ENCODE measurements around the gene FUZ.

The FUZ gene

GRCh38 chr19:49808711-49809159, 4.4 kb downstream of the FUZ start:
- TF ChIP-seq CTCF (IDR thresholded peaks at IDR 0.05; ENCODE audit: low read depth, low read length, missing control alignments): no peak
- in situ Hi-C loops (cut with HindIII; ENCODE audit: low sequenced_read_pairs): no loop called here
- peak; percentile 50 for DNase-seq (ENCODE audit: low read depth)
- peak overlapping the region; percentile 52 for H3K4me3 ChIP-seq (ENCODE audit: low read depth, low read length)

DNA sequence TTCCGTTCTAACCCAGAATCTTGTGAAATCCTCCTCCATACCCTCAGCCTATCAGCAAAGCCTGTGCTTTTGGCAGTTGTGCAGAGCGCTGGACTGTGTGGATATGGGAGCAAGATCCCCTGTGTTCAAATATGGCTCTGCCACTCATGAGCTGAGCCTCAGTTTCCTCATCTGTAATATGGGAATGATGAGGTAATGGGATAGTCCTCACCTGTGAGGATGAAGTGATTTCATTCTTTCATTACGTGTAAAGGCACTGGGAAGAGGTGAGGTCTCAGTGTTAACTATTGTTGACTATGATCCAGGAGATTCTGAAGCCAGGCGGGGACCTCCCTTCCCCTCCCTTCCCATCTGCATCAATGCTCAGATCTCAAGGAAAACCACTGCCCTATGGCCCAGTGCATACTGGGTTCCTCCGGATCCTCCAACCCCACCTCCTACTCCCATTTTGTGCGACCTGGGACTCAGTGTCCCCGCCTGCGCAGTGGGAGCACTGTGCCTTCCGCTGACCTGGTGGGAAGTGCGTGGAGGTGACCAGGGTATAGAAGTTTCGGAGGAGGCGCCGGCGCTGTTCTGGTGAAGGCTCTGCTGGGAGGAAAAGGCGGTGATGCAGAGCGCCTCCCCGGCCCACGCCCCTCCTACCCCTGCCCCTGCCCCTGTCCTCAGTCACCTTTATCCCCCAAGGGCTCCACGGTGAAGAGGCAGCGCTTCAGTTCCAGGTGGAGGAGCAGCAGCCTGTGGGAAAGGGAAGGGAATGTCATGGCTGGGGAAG, 5.0 kb downstream of the FUZ start:
- peak overlapping the region; percentile 52 for H3K4me3 ChIP-seq (ENCODE audit: low read depth, low read length)
- TF ChIP-seq CTCF (IDR thresholded peaks at IDR 0.05; ENCODE audit: low read depth, low read length, missing control alignments): no peak
- in situ Hi-C loops (cut with HindIII; ENCODE audit: low sequenced_read_pairs): no loop called here
- DNase-seq (ENCODE audit: low read depth): no peak

DNA sequence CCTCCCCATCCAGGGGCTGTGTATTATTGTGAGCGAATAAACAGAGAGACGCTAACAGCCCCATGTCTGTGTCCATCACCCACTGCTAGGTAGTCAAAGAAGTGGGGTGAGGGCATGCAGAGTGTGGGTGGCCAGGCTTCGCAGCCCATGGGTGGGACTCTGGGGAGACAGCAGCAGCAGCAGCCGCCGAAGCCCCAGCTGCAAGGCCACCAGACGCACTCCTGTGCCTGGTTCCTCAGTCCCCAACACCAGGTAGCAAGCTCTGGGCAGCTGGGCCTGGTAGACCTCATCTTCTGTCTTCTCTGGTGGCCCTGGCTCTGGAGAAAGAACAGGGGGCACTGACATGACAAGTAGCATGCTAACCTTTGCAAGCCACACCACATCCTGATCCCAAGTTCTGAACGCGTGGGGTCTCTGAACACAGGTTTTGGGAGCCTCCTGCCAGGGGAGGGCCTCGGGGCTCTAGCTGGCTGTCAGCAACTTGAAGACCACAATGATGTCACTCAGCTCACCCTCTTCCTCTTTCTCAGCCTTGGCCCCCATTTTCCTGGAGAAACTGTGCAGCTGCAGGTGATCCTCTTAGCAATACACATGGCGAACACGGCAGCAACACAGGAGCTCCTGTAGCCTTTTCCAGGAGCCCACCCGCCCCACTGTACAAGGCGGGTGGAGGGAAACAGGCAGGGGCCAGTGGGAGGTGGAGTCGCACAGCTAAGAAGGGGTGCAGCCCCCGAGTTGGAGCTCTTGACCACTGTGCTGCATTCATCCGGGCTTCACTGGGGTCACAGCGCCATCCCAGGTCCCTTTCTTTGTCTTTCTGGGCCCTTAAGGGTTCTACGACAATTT, 5.8 kb downstream of the FUZ start:
- no peak for TF ChIP-seq CTCF (IDR thresholded peaks at IDR 0.05; ENCODE audit: low read depth, low read length, missing control alignments)
- H3K4me3 ChIP-seq (ENCODE audit: low read depth, low read length): no peak overlapping the region
- no peak for DNase-seq (ENCODE audit: low read depth)
- in situ Hi-C loops (cut with HindIII; ENCODE audit: low sequenced_read_pairs): no loop called here

DNA sequence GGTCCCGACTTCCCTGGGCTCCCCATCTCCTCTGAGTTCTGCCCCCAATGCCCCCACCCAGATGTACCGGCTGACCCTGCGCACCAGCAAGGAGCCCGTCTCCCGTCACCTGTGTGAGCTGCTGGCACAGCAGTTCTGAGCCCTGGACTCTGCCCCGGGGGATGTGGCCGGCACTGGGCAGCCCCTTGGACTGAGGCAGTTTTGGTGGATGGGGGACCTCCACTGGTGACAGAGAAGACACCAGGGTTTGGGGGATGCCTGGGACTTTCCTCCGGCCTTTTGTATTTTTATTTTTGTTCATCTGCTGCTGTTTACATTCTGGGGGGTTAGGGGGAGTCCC, 6.5 kb downstream of the FUZ start:
- DNase-seq (ENCODE audit: low read depth): no peak
- no peak overlapping the region for H3K4me3 ChIP-seq (ENCODE audit: low read depth, low read length)
- in situ Hi-C loops (cut with HindIII; ENCODE audit: low sequenced_read_pairs): no loop called here
- no peak for TF ChIP-seq CTCF (IDR thresholded peaks at IDR 0.05; ENCODE audit: low read depth, low read length, missing control alignments)

DNA sequence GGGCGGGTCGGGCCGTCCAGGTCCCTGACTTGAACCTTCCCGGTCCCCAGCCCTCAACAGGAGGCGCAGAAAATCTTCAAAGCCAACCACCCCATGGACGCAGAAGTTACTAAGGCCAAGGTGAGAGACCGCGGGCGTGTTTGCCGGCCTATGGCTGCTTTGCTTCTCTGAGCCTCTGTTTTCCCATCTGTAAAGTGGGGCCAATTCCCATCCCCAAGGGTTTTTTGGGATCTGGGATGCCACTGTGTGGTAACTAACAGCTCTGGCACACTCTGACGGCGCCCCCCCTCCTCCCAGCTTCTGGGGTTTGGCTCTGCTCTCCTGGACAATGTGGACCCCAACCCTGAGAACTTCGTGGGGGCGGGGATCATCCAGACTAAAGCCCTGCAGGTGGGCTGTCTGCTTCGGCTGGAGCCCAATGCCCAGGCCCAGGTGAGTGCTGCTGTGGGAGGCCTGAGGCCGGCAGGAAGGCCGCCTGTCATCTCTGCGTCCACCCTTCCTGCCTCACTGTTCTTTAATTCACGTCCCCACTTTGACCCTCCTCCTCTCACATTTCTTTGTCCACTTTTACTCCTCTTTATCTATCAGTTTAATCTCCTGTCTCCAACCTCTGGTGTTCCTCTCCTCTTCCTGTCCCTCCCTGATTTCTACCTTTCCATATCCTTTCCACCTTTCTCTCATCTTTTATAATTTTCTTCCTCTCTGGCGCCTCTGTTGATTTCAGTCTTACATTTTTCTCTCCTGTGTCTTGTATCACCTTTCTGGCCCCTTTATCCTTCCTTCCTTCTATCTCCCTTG, 7.1 kb downstream of the FUZ start:
- no peak overlapping the region for H3K4me3 ChIP-seq (ENCODE audit: low read depth, low read length)
- DNase-seq (ENCODE audit: low read depth): no peak
- no peak for TF ChIP-seq CTCF (IDR thresholded peaks at IDR 0.05; ENCODE audit: low read depth, low read length, missing control alignments)
- in situ Hi-C loops (cut with HindIII; ENCODE audit: low sequenced_read_pairs): no loop called here

DNA sequence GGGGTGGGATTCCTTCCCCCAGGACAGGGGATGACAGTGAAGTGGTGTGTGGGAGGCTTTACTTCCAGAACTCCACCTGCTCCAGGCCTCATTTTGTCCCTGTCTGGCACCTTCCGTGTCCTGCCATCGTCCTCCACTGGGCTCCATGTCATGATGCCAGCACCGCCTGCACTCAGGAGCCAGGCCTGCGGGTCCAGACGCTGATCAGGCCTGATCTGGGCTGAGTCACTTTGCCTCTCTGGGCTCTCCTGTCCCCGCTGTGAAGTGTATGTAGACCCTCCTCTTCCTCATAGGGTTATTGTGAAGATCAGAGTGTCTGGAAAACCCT, 9.6 kb downstream of the FUZ start:
- in situ Hi-C loops (cut with HindIII; ENCODE audit: low sequenced_read_pairs): no loop called here
- H3K4me3 ChIP-seq (ENCODE audit: low read depth, low read length): no peak overlapping the region
- no peak for DNase-seq (ENCODE audit: low read depth)
- no peak for TF ChIP-seq CTCF (IDR thresholded peaks at IDR 0.05; ENCODE audit: low read depth, low read length, missing control alignments)

Measured in astrocyte of the cerebellum (primary cell).